ENCODE data around the gene MT1A. TPM values are rescaled to one million over a fixed set of nuclear protein-coding genes. Genes with fewer than 3 reads are reported as not detected.

The MT1A gene
- not detected for total RNA-seq
- not detected for polyA plus RNA-seq (2013, experiment 1 of 2)
- polyA plus RNA-seq (2013, experiment 2 of 2), result not detected
- total RNA-seq, result 0 to 0.58 (median 0) reads per million in 172 experiments

GRCh38 chr16:56637814-56638750 lies at the start of gene MT1A:
Gene MT1A (plus strand): TSS chr16:56638666. CDS start chr16:56638739, 73 bp downstream.
- ATAC-seq (ENCODE audit: poor library complexity) (no peak), DNase-seq (peak in 1 of 14 experiments; percentile 37)
- CTCF ChIA-PET, result no interaction called here
- Histone ChIP-seq H3K36me3 (ENCODE audit: insufficient read depth, low read length) (no peaks in the 10 kb centered on the region), H3K27ac (ENCODE audit: low read depth in 1 of 2, low read length in 2 of 2) (no peak within 1 kb of the TSS), H3K27me3 (ENCODE audit: control insufficient read depth in 1 of 2, insufficient read depth in 2 of 2, low read length in 2 of 2) (peaks cover 58 to 70% of the 10 kb centered on the region in 2 experiments), H3K4me3 (ENCODE audit: low read length) (no peak within 1 kb of the TSS), H3K4me1 (ENCODE audit: insufficient read depth, low read length) (peaks cover 40% of the 10 kb centered on the region), H3K9me3 (ENCODE audit: control insufficient read depth in 1 of 2, insufficient read depth in 1 of 2, low read length in 2 of 2) (peaks cover 0 to 8% of the 10 kb centered on the region in 2 experiments)
- H3K27ac Mint-ChIP-seq, result no peak within 1 kb of the TSS
- peaks cover 79% of the 10 kb centered on the region for H3K27me3 Mint-ChIP-seq
- no peak for TF ChIP-seq CTCF (IDR thresholded peaks at IDR 0.05)
- no peaks in the 10 kb centered on the region for H3K36me3 Mint-ChIP-seq (ENCODE audit: low read depth)
- no peak within 1 kb of the TSS for H3K4me3 Mint-ChIP-seq
- POLR2A ChIA-PET, result interaction anchor here (0.9 kb wide), 1 partner anchor 26 kb away, joined by 3 read pairs; no protein-coding TSS in a partner anchor
- intact Hi-C loops (cut with DNase I, micrococcal nuclease), result no loop called here
- H3K4me1 Mint-ChIP-seq (ENCODE audit: low read depth), result peaks cover 51% of the 10 kb centered on the region
- H3K9me3 Mint-ChIP-seq, result no peaks in the 10 kb centered on the region

GRCh38 chr16:56588781-56589140 lies 49.7 kb upstream of the MT1A start:
- peaks cover 12% of the 10 kb centered on the region for H3K4me1 ChIP-seq (ENCODE audit: insufficient read depth, low read length)
- H3K9me3 Mint-ChIP-seq, result no peaks in the 10 kb centered on the region
- peaks cover 17 to 18% of the 10 kb centered on the region in 2 experiments for H3K27me3 ChIP-seq (ENCODE audit: control insufficient read depth in 1 of 2, insufficient read depth in 2 of 2, low read length in 2 of 2)
- intact Hi-C loops (cut with DNase I, micrococcal nuclease), result no loop called here
- ATAC-seq (ENCODE audit: poor library complexity) (no peak), DNase-seq (no peak)
- peak overlapping the region; percentile 67 for H3K4me3 Mint-ChIP-seq
- no peak for TF ChIP-seq CTCF (IDR thresholded peaks at IDR 0.05)
- POLR2A ChIA-PET, result no interaction called here
- CTCF ChIA-PET, result no interaction called here
- H3K27ac Mint-ChIP-seq, result no peak overlapping the region
- no peaks in the 10 kb centered on the region for H3K36me3 ChIP-seq (ENCODE audit: insufficient read depth, low read length)
- H3K4me1 Mint-ChIP-seq (ENCODE audit: low read depth), result peaks cover 9% of the 10 kb centered on the region
- H3K27me3 Mint-ChIP-seq, result peaks cover 44% of the 10 kb centered on the region
- no peak overlapping the region for H3K27ac ChIP-seq (ENCODE audit: low read depth in 1 of 2, low read length in 2 of 2)
- no peaks in the 10 kb centered on the region for H3K9me3 ChIP-seq (ENCODE audit: control insufficient read depth in 1 of 2, insufficient read depth in 1 of 2, low read length in 2 of 2)
- no peaks in the 10 kb centered on the region for H3K36me3 Mint-ChIP-seq (ENCODE audit: low read depth)
- H3K4me3 ChIP-seq (ENCODE audit: low read length), result no peak overlapping the region

- Mint-ChIP-seq H3K4me1 (ENCODE audit: low read depth) (peaks cover 9% of the 10 kb centered on the region), H3K9me3 (no peaks in the 10 kb centered on the region), H3K27ac (no peak within 1 kb of the TSS), H3K36me3 (ENCODE audit: low read depth) (no peaks in the 10 kb centered on the region), H3K4me3 (peak within 1 kb of the TSS; percentile 80), H3K27me3 (peaks cover 41% of the 10 kb centered on the region)
- peak; percentile 76 for ATAC-seq (ENCODE audit: poor library complexity)
- H3K4me3 ChIP-seq (ENCODE audit: low read length), result peak within 1 kb of the TSS; percentile 50
- H3K9me3 ChIP-seq (ENCODE audit: control insufficient read depth in 1 of 2, insufficient read depth in 1 of 2, low read length in 2 of 2), result no peaks in the 10 kb centered on the region
- ChIA-PET CTCF (no interaction called here), POLR2A (no interaction called here)
- peaks cover 17 to 18% of the 10 kb centered on the region in 2 experiments for H3K27me3 ChIP-seq (ENCODE audit: control insufficient read depth in 1 of 2, insufficient read depth in 2 of 2, low read length in 2 of 2)
- DNase-seq, result peak in 5 of 14 experiments; percentile 10 to 61 (median 41)
- TF ChIP-seq CTCF (IDR thresholded peaks at IDR 0.05), result no peak
- peaks cover 12% of the 10 kb centered on the region for H3K4me1 ChIP-seq (ENCODE audit: insufficient read depth, low read length)
- H3K36me3 ChIP-seq (ENCODE audit: insufficient read depth, low read length), result no peaks in the 10 kb centered on the region
- no peak within 1 kb of the TSS for H3K27ac ChIP-seq (ENCODE audit: low read depth in 1 of 2, low read length in 2 of 2)
- intact Hi-C loops (cut with DNase I, micrococcal nuclease), result no loop called here
Observed at GRCh38 chr16:56589141-56590039, 49.1 kb upstream of the MT1A start, which contains the start of gene MT3. Gene MT3 (plus strand): TSS chr16:56589528. CDS start chr16:56589591, 63 bp downstream.
